Loucy (cell line): ENCODE data around the gene RIOK3.

Experiments used
- H2AFZ ChIP-seq: fragments of 200-600 bp; sonication (generic); 2 replicates; pipeline ENCODE4 v1.6.0; 2016; ENCODE audit warnings: antibody characterized with exemption, mild to moderate bottlenecking, low read length, moderate library complexity
- H3F3A ChIP-seq: fragments of 200-600 bp; 2 replicates; pipeline ENCODE4 v1.6.0; 2016; ENCODE audit warnings: antibody characterized with exemption, low read depth, mild to moderate bottlenecking
- H3K27me3 ChIP-seq: fragments of 200-600 bp; sonication (generic); 2 replicates; pipeline ENCODE4 v1.6.1; 2014; ENCODE audit warnings: low read length, mild to moderate bottlenecking; ENCODE audit not compliant: insufficient read depth, poor library complexity, severe bottlenecking
- H3K36me3 ChIP-seq: fragments of 200-600 bp; sonication (generic); 2 replicates; pipeline ENCODE4 v1.6.1; 2016; ENCODE audit warnings: low read length; ENCODE audit not compliant: insufficient read depth
- H3K4me1 ChIP-seq: fragments of 200-600 bp; sonication (generic); 2 replicates; pipeline ENCODE4 v1.5.1; 2014; ENCODE audit warnings: low read length, mild to moderate bottlenecking; ENCODE audit not compliant: insufficient read depth, poor library complexity, severe bottlenecking
- H3K4me2 ChIP-seq: fragments of 200-600 bp; sonication (generic); 2 replicates; pipeline ENCODE4 v1.6.0; 2014; ENCODE audit warnings: antibody characterized with exemption, low read length, low read depth, mild to moderate bottlenecking; ENCODE audit not compliant: poor library complexity, severe bottlenecking
- H3K4me3 ChIP-seq: fragments of 200-600 bp; sonication (generic); 2 replicates; pipeline ENCODE4 v1.5.1; 2014; ENCODE audit warnings: low read length, mild to moderate bottlenecking, mixed read lengths; ENCODE audit not compliant: poor library complexity, severe bottlenecking
- H3K79me2 ChIP-seq: fragments of 200-600 bp; sonication (generic); 2 replicates; pipeline ENCODE4 v1.6.1; 2014; ENCODE audit warnings: low read length; ENCODE audit not compliant: insufficient read depth
- H3K9ac ChIP-seq: fragments of 200-600 bp; sonication (generic); 2 replicates; pipeline ENCODE4 v1.6.0; 2014; ENCODE audit warnings: mild to moderate bottlenecking, low read depth, low read length, moderate library complexity; ENCODE audit not compliant: poor library complexity, severe bottlenecking
- H3K9me2 ChIP-seq: fragments of 200-600 bp; sonication (generic); replicated peaks from 2 replicates; pipeline ENCODE4 v1.6.1; 2016; ENCODE audit warnings: low read depth, low read length, mixed read lengths
- H3K9me3 ChIP-seq: fragments of 200-600 bp; sonication (generic); 2 replicates; pipeline ENCODE4 v1.6.1; 2014; ENCODE audit warnings: mild to moderate bottlenecking, antibody characterized with exemption, low read length, low read depth; ENCODE audit not compliant: insufficient read depth
- H4K20me1 ChIP-seq: fragments of 200-600 bp; sonication (generic); 2 replicates; pipeline ENCODE4 v1.6.0; 2014; ENCODE audit warnings: antibody characterized with exemption, low read length, mild to moderate bottlenecking; ENCODE audit not compliant: insufficient read depth, poor library complexity, severe bottlenecking
- EZH2phosphoT487 ChIP-seq: fragments of 200-600 bp; IDR thresholded peaks from 2 replicates; pipeline ENCODE4 v1.6.1; 2018; ENCODE audit warnings: antibody characterized with exemption, mild to moderate bottlenecking, moderate library complexity, borderline replicate concordance
- TF ChIP-seq, protein P1 (sequence below): fragments of 200-600 bp; sonication (generic); conservative IDR thresholded peaks from 2 replicates; pipeline ENCODE4 v1.5.1; 2014; ENCODE audit warnings: mild to moderate bottlenecking, antibody characterized with exemption, low read length

The RIOK3 gene

DNA sequence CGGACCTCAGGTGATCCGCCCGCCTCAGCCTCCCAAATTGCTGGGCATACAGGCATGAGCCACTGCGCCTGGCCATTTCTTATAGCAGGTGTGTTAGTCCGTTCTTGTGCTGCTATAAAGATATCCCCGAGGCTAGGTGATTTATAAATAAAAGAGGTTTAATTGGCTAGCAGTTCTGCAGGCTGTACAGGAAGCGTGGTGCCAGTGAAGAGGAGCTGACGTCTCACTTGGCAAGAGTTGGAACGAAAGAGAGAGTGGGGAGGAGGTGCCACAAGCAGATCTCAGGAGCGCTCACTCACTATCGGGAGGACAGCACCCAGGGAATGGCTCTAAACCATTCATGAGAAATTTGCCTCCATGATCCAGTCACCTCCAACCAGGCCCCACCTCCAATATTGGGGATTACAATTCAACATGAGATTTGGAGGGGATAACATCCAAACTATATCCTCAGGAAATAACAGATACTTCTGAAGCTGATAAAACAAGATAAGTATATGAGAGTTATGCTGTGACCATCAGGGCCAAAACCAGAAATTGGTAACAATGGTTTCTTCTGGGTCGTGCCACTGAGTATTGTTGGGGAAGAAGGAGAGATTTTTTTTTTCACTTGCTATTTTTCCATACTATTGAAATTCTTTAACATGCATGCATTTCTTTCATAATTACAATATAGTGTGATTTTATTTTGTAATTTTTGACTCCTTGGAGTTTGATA lies 42.8 kb downstream of the RIOK3 start:
- Histone ChIP-seq H3K9me2 (no peaks in the 10 kb centered on the region), H3K36me3 (no peaks in the 10 kb centered on the region), H3K4me2 (no peak overlapping the region)

DNA sequence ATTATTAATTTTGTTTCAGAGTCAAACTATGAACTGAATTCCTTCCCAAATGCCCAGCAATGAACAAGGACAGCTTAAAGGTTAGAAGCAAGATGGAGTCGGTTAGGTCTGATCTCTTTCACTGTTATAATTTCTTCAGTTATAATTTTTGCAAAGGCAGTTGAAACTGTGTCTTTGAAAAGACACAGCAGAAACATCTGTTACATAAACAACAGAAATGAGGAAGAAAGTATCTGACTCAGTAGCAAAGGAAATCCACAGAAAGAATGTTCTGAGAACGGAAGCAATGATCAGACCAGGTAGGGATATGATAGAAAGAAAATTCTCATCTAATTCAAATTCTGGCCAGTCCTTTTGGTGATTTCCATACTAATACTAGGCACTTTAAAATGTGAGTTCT lies 45.0 kb downstream of the RIOK3 start:
- TF ChIP-seq, protein P1, sequence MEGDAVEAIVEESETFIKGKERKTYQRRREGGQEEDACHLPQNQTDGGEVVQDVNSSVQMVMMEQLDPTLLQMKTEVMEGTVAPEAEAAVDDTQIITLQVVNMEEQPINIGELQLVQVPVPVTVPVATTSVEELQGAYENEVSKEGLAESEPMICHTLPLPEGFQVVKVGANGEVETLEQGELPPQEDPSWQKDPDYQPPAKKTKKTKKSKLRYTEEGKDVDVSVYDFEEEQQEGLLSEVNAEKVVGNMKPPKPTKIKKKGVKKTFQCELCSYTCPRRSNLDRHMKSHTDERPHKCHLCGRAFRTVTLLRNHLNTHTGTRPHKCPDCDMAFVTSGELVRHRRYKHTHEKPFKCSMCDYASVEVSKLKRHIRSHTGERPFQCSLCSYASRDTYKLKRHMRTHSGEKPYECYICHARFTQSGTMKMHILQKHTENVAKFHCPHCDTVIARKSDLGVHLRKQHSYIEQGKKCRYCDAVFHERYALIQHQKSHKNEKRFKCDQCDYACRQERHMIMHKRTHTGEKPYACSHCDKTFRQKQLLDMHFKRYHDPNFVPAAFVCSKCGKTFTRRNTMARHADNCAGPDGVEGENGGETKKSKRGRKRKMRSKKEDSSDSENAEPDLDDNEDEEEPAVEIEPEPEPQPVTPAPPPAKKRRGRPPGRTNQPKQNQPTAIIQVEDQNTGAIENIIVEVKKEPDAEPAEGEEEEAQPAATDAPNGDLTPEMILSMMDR = no peak
- TF ChIP-seq EZH2phosphoT487 = no peak
- Histone ChIP-seq H3K36me3 (no peaks in the 10 kb centered on the region), H3K4me3 (no peak overlapping the region), H3K27me3 (no peaks in the 10 kb centered on the region), H4K20me1 (no peaks in the 10 kb centered on the region), H3K4me2 (no peak overlapping the region), H3F3A (no peaks in the 10 kb centered on the region), H3K79me2 (no peaks in the 10 kb centered on the region), H3K9ac (no peak overlapping the region), H3K9me2 (no peaks in the 10 kb centered on the region), H2AFZ (peak overlapping the region; percentile 36; the same call in 1 of the 2 replicates), H3K9me3 (no peaks in the 10 kb centered on the region), H3K4me1 (no peaks in the 10 kb centered on the region)

More for the DNA sequence above, 42.8 kb downstream of the RIOK3 start:
- H3K4me3 ChIP-seq = no peak overlapping the region
- no peak for TF ChIP-seq EZH2phosphoT487
- TF ChIP-seq, protein P1 = no peak
- no peak overlapping the region for H2AFZ ChIP-seq
- H3K9ac ChIP-seq = no peak overlapping the region
- H3K27me3 ChIP-seq = no peaks in the 10 kb centered on the region
- H4K20me1 ChIP-seq = no peaks in the 10 kb centered on the region
- H3K79me2 ChIP-seq = no peaks in the 10 kb centered on the region
- H3F3A ChIP-seq = no peaks in the 10 kb centered on the region
- no peaks in the 10 kb centered on the region for H3K9me3 ChIP-seq
- no peaks in the 10 kb centered on the region for H3K4me1 ChIP-seq

DNA sequence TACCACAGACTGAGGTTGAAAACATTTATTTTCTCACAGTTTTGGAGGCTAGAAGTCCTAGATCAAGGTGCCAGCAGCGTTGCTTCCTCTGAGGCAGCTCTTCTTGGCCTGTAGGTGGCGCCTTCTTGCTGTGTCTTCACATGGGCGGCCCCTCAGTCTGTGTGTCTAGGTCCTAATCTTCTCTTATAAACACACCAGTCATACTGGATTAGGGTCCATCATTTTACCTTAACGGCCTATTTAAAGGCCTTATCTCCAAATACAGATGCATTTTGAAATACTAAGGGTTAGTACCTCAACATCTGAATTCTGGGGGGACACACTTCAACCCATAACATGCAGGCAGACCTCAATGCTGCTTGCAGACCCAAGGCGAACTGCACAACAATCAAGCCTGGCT lies 45.8 kb downstream of the RIOK3 start:
- H2AFZ ChIP-seq = peak overlapping the region; percentile 96
- H3K4me3 ChIP-seq = no peak overlapping the region
- no peak overlapping the region for H3K9ac ChIP-seq
- H3F3A ChIP-seq = no peaks in the 10 kb centered on the region
- H4K20me1 ChIP-seq = peaks cover 2% of the 10 kb centered on the region
- H3K79me2 ChIP-seq = peaks cover 5% of the 10 kb centered on the region
- no peaks in the 10 kb centered on the region for H3K36me3 ChIP-seq
- H3K27me3 ChIP-seq = no peaks in the 10 kb centered on the region
- H3K4me2 ChIP-seq = no peak overlapping the region
- no peaks in the 10 kb centered on the region for H3K4me1 ChIP-seq
- H3K9me3 ChIP-seq = no peaks in the 10 kb centered on the region
- no peaks in the 10 kb centered on the region for H3K9me2 ChIP-seq
- TF ChIP-seq, protein P1 = peak; percentile 97
- no peak for TF ChIP-seq EZH2phosphoT487
